Transverse colon (tissue), 3 donors: ENCODE measurements around the gene AP3S1.

Experiments
- CTCF ChIP-seq, 5 experiments: fragments of 200-600 bp in 3 of 5; fragments of 450-650 bp in 2 of 5; sonication (generic) in 3 of 5; IDR thresholded peaks; 1 replicate in 2 of 5; 2 replicates in 3 of 5; pipeline ENCODE4 v1.5.1; 2016 to 2017; ENCODE audit warnings: antibody characterized with exemption in 5 of 5, inconsistent platforms in 3 of 5, mild to moderate bottlenecking in 2 of 5, moderate library complexity in 1 of 5
- POLR2A ChIP-seq: fragments of 450-650 bp; IDR thresholded peaks from one replicate; pipeline ENCODE4 v1.6.1; 2016; ENCODE audit warnings: antibody characterized with exemption, mild to moderate bottlenecking, moderate library complexity

GRCh38 chr5:115817386-115817785, 24.3 kb upstream of the AP3S1 start:
- TF ChIP-seq CTCF (IDR thresholded peaks at IDR 0.05): no peak
- TF ChIP-seq POLR2A: no peak
